CD4-positive, alpha-beta T cell treated with Interleukin-15 for 4 hours (primary cell): ENCODE data around the gene CGB2.
"Not testable (repeated sequence)": the region's sequence is repeated elsewhere in the genome, so short reads cannot be mapped to it uniquely, and the experiment has no call there.

Experiments
- DNase-seq: peaks from one replicate; pipeline ENCODE4 v3.0.0-alpha.2; 2020; ENCODE audit warnings: low spot score

The CGB2 gene

GRCh38 chr19:49038111-49038510, 6.4 kb downstream of the CGB2 start:
- DNase-seq = not testable (repeated sequence)

DNA sequence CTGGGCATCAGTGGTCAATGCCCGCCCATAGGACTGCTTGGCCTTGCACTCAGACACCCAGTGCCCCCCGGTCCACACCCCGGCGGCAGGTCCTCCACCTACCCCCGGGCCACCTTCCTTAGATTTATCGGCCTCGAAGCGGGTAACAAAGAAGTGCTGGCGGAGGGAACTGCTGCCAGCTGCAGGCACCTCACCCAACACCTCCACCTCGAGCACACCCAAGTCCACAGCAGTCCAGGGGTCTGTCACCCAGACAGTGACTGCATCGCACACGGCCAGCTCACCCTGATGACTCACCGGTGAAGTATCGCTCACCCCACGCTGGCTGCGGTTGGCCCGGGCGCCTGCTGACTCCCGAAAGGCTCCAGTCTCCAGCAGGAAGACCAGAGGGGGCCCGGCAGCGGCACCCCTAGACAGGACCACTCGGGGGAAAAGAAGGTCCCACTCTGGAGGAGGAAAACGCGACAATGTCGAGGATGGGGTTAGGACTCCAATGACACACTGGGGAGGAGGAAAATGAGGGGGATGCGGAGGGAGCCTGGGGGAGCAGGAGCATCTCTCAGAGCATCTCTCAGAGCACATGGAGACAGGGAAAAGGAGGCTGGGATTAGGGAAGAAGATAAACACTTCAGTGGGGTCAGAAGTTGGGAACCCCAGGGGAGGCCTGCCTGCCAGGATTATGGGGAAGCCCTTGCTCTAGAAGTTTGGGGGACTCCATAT, 7.0 kb downstream of the CGB2 start:
- DNase-seq = not testable (repeated sequence)

- DNase-seq = not testable (repeated sequence)
Observed at GRCh38 chr19:49039736-49040135, 8.0 kb downstream of the CGB2 start.

DNA sequence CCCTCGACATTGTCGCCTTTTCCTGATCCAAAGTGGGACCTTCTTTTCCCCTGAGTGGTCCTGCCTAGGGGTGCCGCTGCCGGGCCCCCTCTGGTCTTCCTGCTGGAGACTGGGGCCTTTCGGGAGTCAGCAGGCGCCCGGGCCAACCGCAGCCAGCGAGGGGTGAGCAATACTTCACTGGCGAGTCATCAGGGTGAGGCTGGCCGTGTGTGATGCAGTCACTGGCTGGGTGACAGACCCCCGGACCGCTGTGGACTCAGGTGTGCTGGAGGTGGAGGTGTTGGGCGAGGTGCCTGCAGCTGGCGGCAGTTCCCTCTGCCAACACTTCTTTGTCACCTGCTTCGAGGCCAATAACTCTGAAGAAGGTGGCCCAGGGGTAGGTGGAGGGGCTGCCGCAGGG, 10.5 kb downstream of the CGB2 start:
- no peak for DNase-seq

GRCh38 chr19:49042666-49043065, 11.0 kb downstream of the CGB2 start:
- not testable (repeated sequence) for DNase-seq

- DNase-seq = not testable (repeated sequence)
Observed at GRCh38 chr19:49043548-49043947, 11.9 kb downstream of the CGB2 start, which contains the start of gene CGB5. Gene CGB5, plus strand, starts transcription at chr19:49043848. Its CDS starts 362 bp downstream, at chr19:49044210.

DNA sequence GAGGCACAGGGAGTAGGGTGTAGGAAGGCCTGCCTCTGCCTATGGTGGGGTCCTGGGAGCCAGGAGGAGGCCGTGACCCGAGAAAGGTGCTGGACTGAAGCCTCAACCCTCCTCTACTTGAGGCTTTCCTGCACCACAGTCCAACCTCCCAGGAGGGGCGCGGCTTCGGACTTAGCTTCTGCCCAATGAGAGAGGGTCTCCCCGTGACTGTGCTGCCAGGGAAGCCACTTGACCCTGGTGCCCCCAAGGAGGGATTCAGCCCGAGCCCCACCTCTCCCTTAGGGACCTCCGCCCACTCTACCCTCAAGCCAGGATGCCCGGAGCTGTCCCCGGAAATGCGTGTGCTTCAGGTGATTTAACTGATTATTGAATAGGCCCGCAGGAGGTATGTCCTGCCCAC, 17.3 kb downstream of the CGB2 start, which contains the start of gene CGB8:
TSS of gene CGB8 (minus strand) at position 101 of the 400 bp plus-strand sequence. CDS start 372 bp downstream, outside the sequence.
- DNase-seq = not testable (repeated sequence)

- DNase-seq = not testable (repeated sequence)
Observed at GRCh38 chr19:49049834-49050233, 18.1 kb downstream of the CGB2 start.

- DNase-seq = not testable (repeated sequence)
Observed at GRCh38 chr19:49050376-49051033, 18.8 kb downstream of the CGB2 start.

GRCh38 chr19:49056101-49056901, 24.6 kb downstream of the CGB2 start:
- DNase-seq = peak; percentile 40

DNA sequence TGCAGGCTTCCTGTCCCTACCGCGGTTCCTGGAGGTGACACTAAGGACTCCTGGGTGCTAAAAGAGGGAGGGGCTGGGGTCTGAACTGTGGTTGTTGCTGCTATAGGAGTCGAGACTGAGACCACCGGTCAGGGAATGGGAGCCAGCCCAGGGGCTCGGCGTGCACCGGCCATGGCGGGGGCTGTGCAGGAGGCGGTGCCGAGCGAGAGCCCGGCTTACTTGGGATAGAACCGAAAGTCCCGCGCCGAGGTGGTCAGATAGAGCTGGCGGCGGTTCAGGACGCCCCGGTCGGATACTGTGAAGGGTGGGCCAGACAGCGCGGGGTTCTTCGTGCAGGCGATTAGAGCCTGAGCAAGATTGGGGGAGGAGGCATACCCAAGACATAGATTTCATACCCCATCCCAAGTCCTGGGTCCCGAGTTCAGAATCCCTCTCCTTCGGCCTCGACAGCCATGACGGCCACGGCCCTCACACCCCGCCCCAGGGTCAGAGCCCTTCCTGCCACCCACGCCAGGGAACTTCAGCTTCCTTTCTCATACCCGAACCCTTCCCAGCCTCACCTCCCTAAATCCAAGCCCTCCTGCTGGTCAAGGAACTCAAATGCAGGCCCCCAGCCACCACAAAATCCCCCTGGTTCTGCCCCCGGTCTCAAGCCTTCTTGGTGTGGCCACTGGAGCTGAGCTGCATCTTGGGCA, 25.4 kb downstream of the CGB2 start:
- not testable (repeated sequence) for DNase-seq

DNA sequence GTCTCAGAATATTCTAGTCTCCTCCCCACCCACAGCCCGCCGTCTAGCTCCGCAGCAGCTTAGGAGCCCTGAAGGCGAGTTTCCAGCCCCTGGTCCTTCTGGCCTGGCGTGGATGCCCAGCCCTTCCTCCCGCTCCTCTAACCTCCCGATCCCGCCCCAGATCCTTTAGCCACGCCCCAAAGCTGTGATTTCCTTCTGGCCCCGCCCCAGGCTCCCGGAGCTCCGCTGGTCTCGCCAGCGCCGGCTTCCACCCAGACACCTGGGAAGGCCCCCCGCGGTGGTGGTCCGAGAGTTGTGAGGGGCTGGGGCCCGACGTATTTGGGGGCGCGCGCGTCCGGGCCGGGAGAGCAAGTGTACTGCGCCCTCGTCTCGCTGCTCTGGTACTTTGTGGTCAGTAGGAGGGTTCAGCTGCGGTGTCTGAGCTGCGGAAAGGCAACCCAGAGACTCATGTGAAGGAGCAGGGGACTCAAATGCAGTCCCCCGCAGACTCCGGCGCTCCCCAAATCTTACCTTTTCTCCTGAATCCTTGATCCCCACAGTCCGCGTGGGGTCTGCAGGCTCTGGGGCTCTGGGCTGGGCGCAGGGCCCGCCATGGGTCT, 26.0 kb downstream of the CGB2 start, which contains the start of gene CGB7:
TSS of gene CGB7 (minus strand) at position 114 of the 599 bp plus-strand sequence. CDS start 2,374 bp downstream, outside the sequence.
- DNase-seq = peak; percentile 13

DNA sequence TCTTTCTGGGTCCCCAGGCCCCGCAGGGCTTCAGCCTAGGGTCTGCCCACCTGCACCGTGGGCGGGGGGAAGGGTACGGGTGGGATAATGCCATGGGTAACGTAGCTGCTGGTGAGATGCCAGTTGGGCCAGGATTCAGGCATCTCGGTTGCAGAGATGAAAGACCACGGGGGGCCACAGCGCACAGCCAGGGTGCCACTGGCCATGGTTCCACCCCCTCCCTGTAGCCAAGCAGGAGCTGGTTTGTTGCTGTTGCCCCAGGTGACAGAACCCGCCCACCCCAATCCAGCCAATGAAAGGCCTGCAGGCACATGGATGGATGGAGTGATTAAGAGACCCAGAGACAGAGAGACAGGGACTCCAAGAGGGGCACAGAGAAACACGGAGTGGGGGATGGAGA, 26.9 kb downstream of the CGB2 start:
- DNase-seq = no peak

DNA sequence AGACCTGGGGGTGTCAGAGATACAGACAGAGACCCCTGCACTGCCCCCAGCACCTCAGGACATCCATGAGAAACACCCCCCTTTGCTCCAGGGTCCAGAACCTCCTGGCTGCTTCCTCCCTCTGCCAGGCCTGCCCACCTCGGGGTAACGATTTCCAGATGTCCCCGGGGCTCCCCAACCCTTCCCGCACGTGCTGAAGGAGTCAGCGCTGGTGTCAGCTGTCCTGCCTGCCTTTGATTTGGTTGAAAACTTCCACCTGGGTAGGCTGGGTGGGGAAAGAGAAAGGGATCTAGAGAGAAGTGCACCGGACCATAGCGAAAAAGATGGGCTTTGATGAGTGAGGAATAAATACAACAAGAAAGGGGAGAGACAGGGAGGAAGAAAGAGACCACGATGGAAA, 27.4 kb downstream of the CGB2 start:
- DNase-seq = no peak

DNA sequence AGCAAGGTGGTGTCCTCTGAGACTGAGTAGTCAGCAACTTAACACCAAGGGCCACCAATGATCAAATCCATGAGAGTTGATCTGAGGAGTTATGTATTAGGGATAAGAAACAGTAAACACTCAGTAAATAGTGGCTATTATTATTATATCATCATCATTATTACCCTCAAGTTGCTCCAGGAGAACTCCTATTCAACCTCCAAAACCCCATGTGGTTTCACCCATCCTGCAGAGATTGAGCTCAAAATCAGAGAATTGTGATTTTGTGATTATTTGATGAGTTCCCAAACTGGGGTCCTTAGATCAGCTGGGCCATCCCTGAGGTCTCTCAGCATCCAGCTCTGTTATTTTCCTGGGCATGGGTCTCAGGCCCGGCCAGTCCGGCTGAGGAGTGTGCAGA, 29.3 kb downstream of the CGB2 start:
- DNase-seq = no peak

DNA sequence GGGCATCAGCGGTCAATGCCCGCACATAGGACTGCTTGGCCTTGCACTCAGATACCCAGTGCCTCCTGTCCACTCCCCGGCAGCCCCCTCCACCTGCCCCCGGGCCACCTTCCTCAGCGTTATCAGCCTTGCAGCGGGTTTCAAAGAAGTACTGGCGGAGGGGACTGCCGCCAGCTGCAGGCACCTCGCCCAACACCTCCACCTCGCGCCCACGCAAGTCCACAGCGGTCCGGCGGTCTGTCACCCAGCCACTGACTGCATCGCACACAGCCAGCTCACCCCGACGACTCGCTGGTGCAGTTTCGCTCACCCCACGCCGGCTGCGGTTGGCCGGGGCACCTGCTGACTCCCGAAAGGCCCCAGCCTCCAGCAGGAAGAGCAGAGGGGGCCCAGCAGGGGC, 29.8 kb downstream of the CGB2 start:
- no peak for DNase-seq

GRCh38 chr19:49064029-49064629, 32.4 kb downstream of the CGB2 start:
- no peak for DNase-seq

DNA sequence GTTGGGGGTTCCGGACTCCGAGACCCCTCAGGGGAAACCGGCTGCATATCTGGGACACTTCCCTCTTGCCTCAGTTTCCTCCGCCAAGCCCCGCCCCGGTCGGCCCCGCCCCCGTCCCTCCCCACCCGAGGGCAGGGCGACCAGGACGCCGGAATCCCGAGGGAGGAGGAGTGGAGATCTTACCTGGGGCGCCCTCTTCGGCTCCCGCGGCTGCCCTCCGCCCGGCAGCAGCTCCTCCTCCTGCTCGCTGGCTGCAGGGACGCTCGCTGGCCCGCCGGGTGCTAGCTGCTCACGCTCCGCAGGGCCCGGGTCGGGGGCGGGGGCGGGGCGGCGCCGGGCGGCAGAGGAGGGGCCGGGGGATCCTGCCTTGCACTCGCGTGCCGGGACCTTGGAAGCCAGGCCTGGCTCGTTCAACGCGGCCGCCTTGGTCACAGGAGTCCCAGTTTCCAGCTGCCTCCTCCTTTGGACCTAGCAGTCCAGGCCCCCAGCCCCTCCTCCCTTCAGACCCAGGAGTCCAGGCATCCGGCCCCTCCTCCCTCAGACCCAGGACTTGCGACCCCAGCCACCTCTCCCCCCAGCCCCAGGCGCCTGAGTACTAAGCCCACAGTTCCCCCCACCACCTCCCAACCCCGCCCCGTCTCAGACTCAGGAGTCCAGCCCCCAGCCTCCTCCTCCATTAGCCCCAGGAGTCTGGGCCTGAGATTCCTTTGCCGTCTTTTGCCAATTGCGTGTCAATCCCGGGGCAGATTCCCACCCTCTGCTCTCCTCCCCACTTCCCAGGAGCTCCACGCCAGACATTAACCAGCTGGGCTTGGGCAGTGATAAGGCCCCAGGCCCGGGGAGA, 33.3 kb downstream of the CGB2 start, which contains the start of gene NTF4:
TSS of gene NTF4 (minus strand) at position 51 of the 844 bp plus-strand sequence. CDS start 2,821 bp downstream, outside the sequence.
- no peak for DNase-seq

GRCh38 chr19:49065905-49066512, 34.3 kb downstream of the CGB2 start:
- no peak for DNase-seq
